ENCODE data around the gene ZRANB3. TPM values are rescaled to one million over a fixed set of nuclear protein-coding genes. Genes with fewer than 3 reads are reported as not detected.

ZRANB3 gene
- polyA plus RNA-seq, 1 experiment, result 3.3 TPM

DNA sequence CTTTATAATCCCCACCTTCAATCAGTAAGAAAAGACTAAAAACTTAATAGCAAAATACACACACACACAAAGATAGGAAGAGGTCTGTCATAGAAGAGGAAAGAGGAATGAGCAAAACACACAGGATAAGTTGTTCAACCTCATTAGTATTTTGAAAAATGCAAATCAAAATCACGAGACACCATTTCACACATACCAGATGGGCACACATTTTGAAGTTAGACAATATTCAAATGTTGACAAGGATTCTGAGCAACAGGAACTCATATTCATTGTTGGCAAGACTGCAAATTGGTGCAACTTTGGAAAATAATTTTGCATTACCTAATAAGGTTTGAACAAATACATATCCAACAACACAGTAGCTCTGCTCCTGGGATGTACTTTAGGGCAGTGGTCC lies 351.3 kb downstream of the ZRANB3 start:
- POLR2A ChIA-PET, result interaction anchor here (0.6 kb wide), 1 partner anchor 562 kb away, joined by 9 read pairs; the partner anchor contains the start of gene UBXN4
- DNase-seq (ENCODE audit: low read depth), result no peak
- TF ChIP-seq, protein P1, sequence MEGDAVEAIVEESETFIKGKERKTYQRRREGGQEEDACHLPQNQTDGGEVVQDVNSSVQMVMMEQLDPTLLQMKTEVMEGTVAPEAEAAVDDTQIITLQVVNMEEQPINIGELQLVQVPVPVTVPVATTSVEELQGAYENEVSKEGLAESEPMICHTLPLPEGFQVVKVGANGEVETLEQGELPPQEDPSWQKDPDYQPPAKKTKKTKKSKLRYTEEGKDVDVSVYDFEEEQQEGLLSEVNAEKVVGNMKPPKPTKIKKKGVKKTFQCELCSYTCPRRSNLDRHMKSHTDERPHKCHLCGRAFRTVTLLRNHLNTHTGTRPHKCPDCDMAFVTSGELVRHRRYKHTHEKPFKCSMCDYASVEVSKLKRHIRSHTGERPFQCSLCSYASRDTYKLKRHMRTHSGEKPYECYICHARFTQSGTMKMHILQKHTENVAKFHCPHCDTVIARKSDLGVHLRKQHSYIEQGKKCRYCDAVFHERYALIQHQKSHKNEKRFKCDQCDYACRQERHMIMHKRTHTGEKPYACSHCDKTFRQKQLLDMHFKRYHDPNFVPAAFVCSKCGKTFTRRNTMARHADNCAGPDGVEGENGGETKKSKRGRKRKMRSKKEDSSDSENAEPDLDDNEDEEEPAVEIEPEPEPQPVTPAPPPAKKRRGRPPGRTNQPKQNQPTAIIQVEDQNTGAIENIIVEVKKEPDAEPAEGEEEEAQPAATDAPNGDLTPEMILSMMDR (IDR thresholded peaks at IDR 0.05; ENCODE audit: insufficient read depth, low read depth, low read length), result no peak
- Histone ChIP-seq H3K4me3 (ENCODE audit: low read depth, low read length) (no peak overlapping the region), H3K36me3 (ENCODE audit: control insufficient read depth, insufficient read depth, low read length) (peaks cover 2% of the 10 kb centered on the region; the same call in 1 of the 2 replicates), H3K27me3 (ENCODE audit: control insufficient read depth, insufficient read depth, low read length) (no peaks in the 10 kb centered on the region)
- CTCF ChIA-PET, result no interaction called here

DNA sequence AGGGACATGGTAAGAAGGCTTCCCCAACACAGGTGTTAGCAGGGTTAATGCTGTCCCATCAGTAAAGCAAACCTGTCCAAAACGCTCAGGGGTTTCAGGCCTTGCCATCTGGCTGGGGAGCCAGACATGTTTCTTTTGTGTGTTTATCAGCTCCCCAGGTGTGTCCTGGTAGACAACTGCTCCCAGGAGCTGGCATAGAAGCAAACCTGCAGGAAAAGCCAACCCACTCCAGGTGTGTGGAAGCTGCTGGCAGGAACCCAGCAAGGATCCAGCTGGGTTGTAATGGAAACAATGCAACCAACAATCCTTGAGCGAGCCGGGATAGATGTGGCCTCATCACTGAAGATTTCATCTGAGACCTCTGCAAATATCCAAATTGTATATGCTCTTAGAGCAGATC lies 355.8 kb downstream of the ZRANB3 start:
- TF ChIP-seq, protein P1 (IDR thresholded peaks at IDR 0.05; ENCODE audit: insufficient read depth, low read depth, low read length), result no peak
- no peak overlapping the region for H3K4me3 ChIP-seq (ENCODE audit: low read depth, low read length)
- peaks cover 8% of the 10 kb centered on the region for H3K36me3 ChIP-seq (ENCODE audit: control insufficient read depth, insufficient read depth, low read length)
- ChIA-PET CTCF (no interaction called here), POLR2A (no interaction called here)
- DNase-seq (ENCODE audit: low read depth), result no peak
- no peaks in the 10 kb centered on the region for H3K27me3 ChIP-seq (ENCODE audit: control insufficient read depth, insufficient read depth, low read length)

DNA sequence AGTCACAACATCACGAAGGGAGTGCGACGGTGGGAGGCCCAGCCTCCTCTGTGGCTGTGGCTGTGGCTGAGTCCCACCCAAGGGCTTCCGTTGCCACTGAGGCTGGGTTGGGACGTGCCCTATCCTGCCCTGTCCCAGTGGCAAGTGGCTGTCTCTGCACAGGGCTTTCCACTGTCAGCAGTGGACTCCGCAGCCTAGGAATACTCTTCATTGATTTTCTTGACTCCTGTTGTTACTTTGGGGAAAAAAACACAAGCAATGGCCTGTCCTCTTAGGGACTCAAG lies 356.3 kb downstream of the ZRANB3 start:
- Histone ChIP-seq H3K4me3 (ENCODE audit: low read depth, low read length) (no peak overlapping the region), H3K36me3 (ENCODE audit: control insufficient read depth, insufficient read depth, low read length) (peaks cover 8% of the 10 kb centered on the region), H3K27me3 (ENCODE audit: control insufficient read depth, insufficient read depth, low read length) (no peaks in the 10 kb centered on the region)
- DNase-seq (ENCODE audit: low read depth), result no peak
- TF ChIP-seq, protein P1 (IDR thresholded peaks at IDR 0.05; ENCODE audit: insufficient read depth, low read depth, low read length), result no peak
- ChIA-PET POLR2A (no interaction called here), CTCF (no interaction called here)

DNA sequence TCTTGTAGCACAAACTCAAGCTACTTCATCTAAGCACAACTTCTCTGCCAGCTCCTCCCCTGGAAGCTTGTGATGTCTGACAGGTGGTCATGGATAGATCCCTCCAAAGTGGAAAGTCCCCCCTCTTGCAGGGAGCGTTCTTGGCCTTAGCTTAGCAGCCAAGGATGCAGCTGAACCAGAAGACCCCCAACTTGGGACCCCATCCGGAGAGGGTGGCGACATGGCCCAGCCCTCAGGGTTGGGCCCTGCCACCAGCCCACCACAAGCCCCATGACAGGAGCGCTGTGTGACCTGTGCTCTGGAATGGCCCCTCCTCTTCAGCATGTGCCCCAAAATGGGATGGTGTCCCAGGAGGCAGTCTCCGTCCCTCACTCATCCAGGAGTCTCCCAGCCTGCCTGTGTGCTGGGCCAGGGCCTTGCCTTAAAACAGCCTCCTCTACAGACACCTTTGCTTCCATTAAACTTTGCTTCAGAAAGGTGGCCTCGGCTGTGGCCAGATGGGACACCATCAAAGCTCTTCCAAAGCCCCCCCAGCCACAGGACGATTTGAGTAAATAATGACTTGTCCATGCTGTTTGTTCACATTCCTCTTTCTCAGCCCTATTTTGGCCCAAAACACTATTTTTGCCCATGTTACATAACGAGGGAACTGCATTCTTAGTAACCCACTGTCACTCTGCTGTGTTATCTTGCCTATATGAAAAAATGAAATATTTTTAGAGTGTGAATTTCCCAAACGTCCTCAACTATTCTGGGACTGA lies 356.8 kb downstream of the ZRANB3 start:
- TF ChIP-seq, protein P1 (IDR thresholded peaks at IDR 0.05; ENCODE audit: insufficient read depth, low read depth, low read length), result no peak
- ChIA-PET POLR2A (no interaction called here), CTCF (interaction anchor here (0.7 kb wide), 1 partner anchor 21 kb away, joined by 3 read pairs; no protein-coding TSS in a partner anchor)
- Histone ChIP-seq H3K4me3 (ENCODE audit: low read depth, low read length) (no peak overlapping the region), H3K27me3 (ENCODE audit: control insufficient read depth, insufficient read depth, low read length) (no peaks in the 10 kb centered on the region), H3K36me3 (ENCODE audit: control insufficient read depth, insufficient read depth, low read length) (peaks cover 8% of the 10 kb centered on the region)
- DNase-seq (ENCODE audit: low read depth), result no peak

DNA sequence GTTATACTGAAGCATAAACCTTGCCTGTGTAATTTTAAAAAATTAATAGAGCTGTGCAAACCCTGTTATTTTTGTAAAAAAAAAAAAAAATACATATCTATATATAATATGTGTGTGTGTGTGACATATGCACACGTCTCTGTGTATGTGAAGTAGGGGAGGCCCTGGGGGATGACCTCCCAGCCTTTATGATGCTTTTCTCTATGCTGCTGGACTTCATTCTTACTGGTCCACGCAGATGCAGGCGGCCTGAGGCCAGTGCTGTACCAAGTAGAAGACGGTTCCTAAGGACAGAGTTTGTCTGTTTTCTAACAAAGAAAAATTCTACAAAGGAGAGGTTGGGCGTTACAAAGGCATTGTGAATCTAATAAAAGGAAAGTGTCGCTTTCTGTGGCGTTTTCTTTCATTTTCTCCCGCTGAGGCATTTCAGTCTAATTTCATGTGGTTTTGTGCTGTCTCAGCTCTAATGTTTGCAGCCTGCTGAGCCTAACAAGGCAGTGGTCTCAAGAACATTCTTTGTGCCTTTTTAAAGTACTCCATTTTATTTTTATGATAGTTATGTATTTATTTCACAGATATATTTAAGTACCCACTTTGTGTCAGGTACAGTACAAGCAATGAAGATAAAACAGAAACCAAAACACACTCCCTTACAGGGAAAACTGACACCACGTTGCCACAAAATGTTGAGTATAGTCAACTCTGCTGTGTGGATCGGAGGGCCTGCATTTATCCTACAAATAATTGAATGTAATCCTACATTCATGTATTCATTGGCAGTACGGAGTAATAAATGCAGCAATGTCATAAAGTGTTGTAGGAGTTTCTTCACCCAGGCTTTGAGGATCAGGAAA lies 360.9 kb downstream of the ZRANB3 start:
- DNase-seq (ENCODE audit: low read depth), result no peak
- Histone ChIP-seq H3K27me3 (ENCODE audit: control insufficient read depth, insufficient read depth, low read length) (no peaks in the 10 kb centered on the region), H3K4me3 (ENCODE audit: low read depth, low read length) (no peak overlapping the region), H3K36me3 (ENCODE audit: control insufficient read depth, insufficient read depth, low read length) (peaks cover 19% of the 10 kb centered on the region)
- ChIA-PET CTCF (no interaction called here), POLR2A (no interaction called here)
- TF ChIP-seq, protein P1 (IDR thresholded peaks at IDR 0.05; ENCODE audit: insufficient read depth, low read depth, low read length), result no peak

Data from BJ (cell line).